Right renal pelvis (tissue), 4 donors: Measurements from ENCODE around the gene ADPGK. TPM values are rescaled to one million over a fixed set of nuclear protein-coding genes. Genes with fewer than 3 reads are reported as not detected.

Source experiments
- polyA plus RNA-seq, 4 donors: library from polyadenylated mRNA; unstranded; fragments of 120-200 nt; gene quantifications; one replicate each; pipeline ENCODE4 v1.2.1, GENCODE V29; 2013; ENCODE audit not compliant: insufficient read length in 4 of 4

Gene ADPGK
- polyA plus RNA-seq, 4 donors, result 48.2 to 57.7 (median 53.4) TPM

Other genes with a start within 250 kb of the ADPGK start
- gene GOLGA6B, start 129.1 kb downstream of the ADPGK start, polyA plus RNA-seq, result under 1 TPM in 3 of 4 donors, not detected in 1; 0.19 to 0.53 (median 0.34) TPM
- gene HIGD2B, start 97.6 kb downstream of the ADPGK start, polyA plus RNA-seq, result not detected
- gene BBS4, start 97.6 kb downstream of the ADPGK start, polyA plus RNA-seq, result 10 to 100 TPM; 39.0 to 43.9 (median 40.0) TPM